ENCODE results near the gene FANCL.

Gene FANCL

DNA sequence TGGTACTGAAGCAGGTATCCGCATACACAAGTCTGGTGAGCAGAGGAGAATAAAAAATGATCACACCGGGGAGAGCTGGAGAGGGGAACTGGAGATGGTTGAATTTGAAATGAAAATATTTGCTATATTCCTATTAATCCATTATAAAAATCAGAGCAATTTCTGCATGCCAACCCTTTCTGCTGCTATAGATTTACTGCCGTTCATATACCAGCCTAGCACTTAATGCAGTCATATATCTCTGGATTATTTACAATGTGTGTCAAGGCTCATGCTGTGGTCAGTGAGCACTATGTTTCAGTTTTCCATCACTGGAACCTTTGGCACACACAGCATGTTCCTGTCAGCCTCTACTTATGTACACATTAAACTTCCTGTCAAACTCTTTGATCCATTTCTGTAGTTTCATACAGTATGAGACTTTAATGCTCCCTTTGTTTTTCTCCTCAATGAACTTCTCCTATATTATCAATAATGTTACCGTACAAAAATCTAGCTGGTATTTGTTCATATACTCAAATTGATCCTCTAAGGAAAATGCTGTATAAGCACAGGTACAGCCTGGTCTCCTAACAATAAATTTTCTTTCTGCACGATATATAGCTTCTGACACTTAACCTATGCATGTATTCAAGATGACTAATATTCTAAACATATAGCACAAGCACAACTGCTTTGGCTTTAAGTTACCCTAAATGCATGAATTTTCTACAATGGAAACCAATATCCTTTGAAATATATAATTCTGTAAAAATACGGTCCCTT is 36.7 kb downstream of the FANCL start:
- Histone ChIP-seq H3K4me3 (replicated peaks; ENCODE audit: insufficient read depth, low read length) (no peak overlapping the region), H3K27ac (replicated peaks) (no peak overlapping the region), H3K27me3 (ENCODE audit: insufficient read depth, poor library complexity, severe bottlenecking) (no peaks in the 10 kb centered on the region)
- TF ChIP-seq POLR2AphosphoS5 (IDR thresholded peaks at IDR 0.05; ENCODE audit: low read depth) (no peak), REST (IDR thresholded peaks at IDR 0.05; ENCODE audit: insufficient replicate concordance, low read depth) (no peak)
- DNase-seq (ENCODE audit: low read depth in 1 of 2, low spot score in 1 of 2) = no peak

GRCh38 chr2:58203018-58203417 is 38.1 kb downstream of the FANCL start:
- TF ChIP-seq REST (IDR thresholded peaks at IDR 0.05; ENCODE audit: insufficient replicate concordance, low read depth) (no peak), SPI1 (IDR thresholded peaks at IDR 0.05; ENCODE audit: borderline replicate concordance, low read depth) (no peak), GABPA (IDR thresholded peaks at IDR 0.05; ENCODE audit: low read depth) (no peak), POLR2AphosphoS5 (IDR thresholded peaks at IDR 0.05; ENCODE audit: low read depth) (no peak)
- TF ChIP-seq, protein P1, sequence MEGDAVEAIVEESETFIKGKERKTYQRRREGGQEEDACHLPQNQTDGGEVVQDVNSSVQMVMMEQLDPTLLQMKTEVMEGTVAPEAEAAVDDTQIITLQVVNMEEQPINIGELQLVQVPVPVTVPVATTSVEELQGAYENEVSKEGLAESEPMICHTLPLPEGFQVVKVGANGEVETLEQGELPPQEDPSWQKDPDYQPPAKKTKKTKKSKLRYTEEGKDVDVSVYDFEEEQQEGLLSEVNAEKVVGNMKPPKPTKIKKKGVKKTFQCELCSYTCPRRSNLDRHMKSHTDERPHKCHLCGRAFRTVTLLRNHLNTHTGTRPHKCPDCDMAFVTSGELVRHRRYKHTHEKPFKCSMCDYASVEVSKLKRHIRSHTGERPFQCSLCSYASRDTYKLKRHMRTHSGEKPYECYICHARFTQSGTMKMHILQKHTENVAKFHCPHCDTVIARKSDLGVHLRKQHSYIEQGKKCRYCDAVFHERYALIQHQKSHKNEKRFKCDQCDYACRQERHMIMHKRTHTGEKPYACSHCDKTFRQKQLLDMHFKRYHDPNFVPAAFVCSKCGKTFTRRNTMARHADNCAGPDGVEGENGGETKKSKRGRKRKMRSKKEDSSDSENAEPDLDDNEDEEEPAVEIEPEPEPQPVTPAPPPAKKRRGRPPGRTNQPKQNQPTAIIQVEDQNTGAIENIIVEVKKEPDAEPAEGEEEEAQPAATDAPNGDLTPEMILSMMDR (IDR thresholded peaks at IDR 0.05; ENCODE audit: insufficient read depth, low read length) = no peak
- Histone ChIP-seq H3K27ac (replicated peaks) (no peak overlapping the region), H3K27me3 (ENCODE audit: insufficient read depth, poor library complexity, severe bottlenecking) (no peaks in the 10 kb centered on the region), H3K4me3 (replicated peaks; ENCODE audit: insufficient read depth, low read length) (no peak overlapping the region)
- no peak for DNase-seq (ENCODE audit: low read depth in 1 of 2, low spot score in 1 of 2)

GRCh38 chr2:58202404-58202803 is 38.7 kb downstream of the FANCL start:
- DNase-seq (ENCODE audit: low read depth in 1 of 2, low spot score in 1 of 2) = no peak
- H3K27ac ChIP-seq (replicated peaks) = no peak overlapping the region

More at GRCh38 chr2:58202404-58202803, 38.7 kb downstream of the FANCL start:
- Histone ChIP-seq H3K27me3 (ENCODE audit: insufficient read depth, poor library complexity, severe bottlenecking) (no peaks in the 10 kb centered on the region), H3K4me3 (replicated peaks; ENCODE audit: insufficient read depth, low read length) (no peak overlapping the region)
- TF ChIP-seq GABPA (IDR thresholded peaks at IDR 0.05; ENCODE audit: low read depth) (no peak), POLR2AphosphoS5 (IDR thresholded peaks at IDR 0.05; ENCODE audit: low read depth) (no peak), REST (IDR thresholded peaks at IDR 0.05; ENCODE audit: insufficient replicate concordance, low read depth) (no peak), SPI1 (IDR thresholded peaks at IDR 0.05; ENCODE audit: borderline replicate concordance, low read depth) (no peak)
- TF ChIP-seq, protein P1 (IDR thresholded peaks at IDR 0.05; ENCODE audit: insufficient read depth, low read length) = no peak

Measured in HL-60 (cell line).